Motor neuron (in vitro differentiated cells): ENCODE data around the gene LHX3. TPM values are rescaled to one million over a fixed set of nuclear protein-coding genes. Genes with fewer than 3 reads are reported as not detected.

Experiments used
- total RNA-seq, 8 experiments: library from RNA; unstranded; fragments of 300-600 nt; gene quantifications; 2 replicates each; pipeline versions ENCODE4 v1.2.3 to v1.2.4, GENCODE V29; 2022

LHX3 gene
- total RNA-seq, 8 experiments from 2014 or later: 0.18 to 9.9 (median 3.8) TPM; not detected in 1

Other genes starting within 250 kb of the LHX3 start
- 10 to 100 TPM; 23.2 to 41.9 (median 29.5) TPM for gene UBAC1, start 243.8 kb downstream of the LHX3 start, total RNA-seq
- gene NACC2, start 109.8 kb downstream of the LHX3 start, total RNA-seq: 10 to 100 TPM in 4 of 8 experiments, 1 to 10 TPM in 4; 3.8 to 43.0 (median 16.7) TPM
- 10 to 100 TPM; 11.3 to 37.9 (median 21.0) TPM for gene TMEM250, start 86.3 kb downstream of the LHX3 start, total RNA-seq
- gene QSOX2, start 40.7 kb upstream of the LHX3 start, total RNA-seq: 10 to 100 TPM; 10.3 to 17.8 (median 15.1) TPM
- gene CCDC187, start 99.0 kb upstream of the LHX3 start, total RNA-seq: 1 to 10 TPM in 1 of 8 experiments, under 1 TPM in 7; 0.07 to 1.2 (median 0.19) TPM
- gene GPSM1, start 122.4 kb upstream of the LHX3 start, total RNA-seq: 10 to 100 TPM; 10.3 to 40.8 (median 28.9) TPM
- 10 to 100 TPM in 7 of 8 experiments, 1 to 10 TPM in 1; 6.8 to 17.3 (median 13.5) TPM for gene DNLZ, start 158.6 kb upstream of the LHX3 start, total RNA-seq
- gene CARD9, start 168.5 kb upstream of the LHX3 start, total RNA-seq: 1 to 10 TPM in 5 of 8 experiments, under 1 TPM in 3; 0.46 to 3.5 (median 1.9) TPM
- 10 to 100 TPM in 2 of 8 experiments, 1 to 10 TPM in 6; 4.0 to 14.1 (median 7.3) TPM for gene SNAPC4, start 195.0 kb upstream of the LHX3 start, total RNA-seq
- 10 to 100 TPM; 15.9 to 97.7 (median 29.6) TPM for gene ENTR1, start 205.5 kb upstream of the LHX3 start, total RNA-seq
- gene PMPCA, start 205.5 kb upstream of the LHX3 start, total RNA-seq: 100 to 1,000 TPM in 1 of 8 experiments, 10 to 100 TPM in 7; 29.4 to 101 (median 46.4) TPM
- gene INPP5E, start 234.7 kb upstream of the LHX3 start, total RNA-seq: 10 to 100 TPM in 2 of 8 experiments, 1 to 10 TPM in 6; 4.5 to 11.1 (median 8.6) TPM